ENCODE measurements around the gene F11R.
A peak's percentile ranks its signal among the peaks of the same experiment; 100 is the strongest.
"Not testable (repeated sequence)": the region's sequence is repeated elsewhere in the genome, so short reads cannot be mapped to it uniquely, and the experiment has no call there.

Gene F11R

DNA sequence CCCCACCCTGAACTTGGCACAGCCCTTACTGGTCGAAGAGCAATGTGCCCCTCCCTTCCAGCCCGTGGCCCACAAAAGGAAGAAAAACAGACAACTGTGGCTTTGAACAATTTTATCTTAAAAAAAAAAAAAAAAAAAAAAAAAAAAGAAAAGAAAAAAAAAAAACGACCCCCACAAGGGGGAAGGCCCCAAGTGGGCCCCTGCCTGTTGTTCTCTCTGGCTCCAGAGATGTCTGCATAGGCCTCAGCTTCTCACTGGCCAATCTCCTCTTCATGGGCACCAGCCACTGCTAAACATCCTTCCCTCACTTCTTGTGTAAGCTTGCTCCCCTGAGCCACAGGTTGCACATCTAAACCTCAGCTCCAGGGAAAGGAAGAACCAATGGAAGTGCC, 18.2 kb upstream of the F11R start:
- TF ChIP-seq POLR2AphosphoS5 (IDR thresholded peaks at IDR 0.05; ENCODE audit: low read depth, low read length) (no peak), TAF1 (IDR thresholded peaks at IDR 0.05; ENCODE audit: borderline replicate concordance, low read depth, low read length) (no peak), POLR2A (IDR thresholded peaks at IDR 0.05; ENCODE audit: low read depth, low read length) (no peak)
- FAIRE-seq, result no peak
- DNase-seq (ENCODE audit: insufficient read length), result no peak

DNA sequence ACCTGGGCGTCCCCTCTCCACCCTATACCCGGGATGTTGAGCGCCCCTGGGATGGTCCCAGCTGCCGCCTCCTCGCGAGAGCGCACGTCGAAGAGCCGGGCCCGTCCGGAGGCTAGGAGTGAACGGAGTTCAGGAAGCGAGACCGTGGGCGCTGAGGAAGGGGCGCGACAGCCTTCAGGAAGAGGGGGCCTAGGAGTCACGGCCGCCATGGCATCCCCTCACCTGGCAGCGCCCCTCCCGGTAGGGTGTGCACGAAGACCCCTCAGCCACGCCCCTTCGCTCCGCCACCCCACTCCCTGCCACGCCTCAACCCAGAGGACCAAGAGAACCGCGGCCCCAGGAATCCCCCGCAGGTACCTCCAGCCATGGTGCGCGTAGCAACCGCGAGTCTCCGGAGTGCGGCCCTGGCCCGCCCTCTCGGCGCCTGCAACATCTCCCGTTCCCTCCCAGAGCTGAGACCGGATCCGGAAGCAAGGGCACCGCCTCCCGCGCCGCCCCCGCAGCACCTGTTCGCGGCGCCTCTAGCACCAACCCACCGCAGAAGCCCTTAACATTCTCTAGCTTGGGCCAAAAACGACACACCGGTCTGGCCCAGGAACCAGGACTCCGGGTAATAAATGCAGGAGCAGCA, 17.7 kb upstream of the F11R start, which contains the start of gene TSTD1:
TSTD1 (minus strand) TSS at position 442 of the 631 bp plus-strand sequence; CDS start at position 367, 75 bp downstream.
- DNase-seq (ENCODE audit: insufficient read length) (peak; percentile 92), FAIRE-seq (peak; percentile 93)
- TF ChIP-seq POLR2AphosphoS5 (IDR thresholded peaks at IDR 0.05; ENCODE audit: low read depth, low read length), result peak; percentile 88
- no peak; the same call in 1 of the 2 replicates for TF ChIP-seq TAF1 (IDR thresholded peaks at IDR 0.05; ENCODE audit: borderline replicate concordance, low read depth, low read length)
- TF ChIP-seq POLR2A (IDR thresholded peaks at IDR 0.05; ENCODE audit: low read depth, low read length), result peak; percentile 81

DNA sequence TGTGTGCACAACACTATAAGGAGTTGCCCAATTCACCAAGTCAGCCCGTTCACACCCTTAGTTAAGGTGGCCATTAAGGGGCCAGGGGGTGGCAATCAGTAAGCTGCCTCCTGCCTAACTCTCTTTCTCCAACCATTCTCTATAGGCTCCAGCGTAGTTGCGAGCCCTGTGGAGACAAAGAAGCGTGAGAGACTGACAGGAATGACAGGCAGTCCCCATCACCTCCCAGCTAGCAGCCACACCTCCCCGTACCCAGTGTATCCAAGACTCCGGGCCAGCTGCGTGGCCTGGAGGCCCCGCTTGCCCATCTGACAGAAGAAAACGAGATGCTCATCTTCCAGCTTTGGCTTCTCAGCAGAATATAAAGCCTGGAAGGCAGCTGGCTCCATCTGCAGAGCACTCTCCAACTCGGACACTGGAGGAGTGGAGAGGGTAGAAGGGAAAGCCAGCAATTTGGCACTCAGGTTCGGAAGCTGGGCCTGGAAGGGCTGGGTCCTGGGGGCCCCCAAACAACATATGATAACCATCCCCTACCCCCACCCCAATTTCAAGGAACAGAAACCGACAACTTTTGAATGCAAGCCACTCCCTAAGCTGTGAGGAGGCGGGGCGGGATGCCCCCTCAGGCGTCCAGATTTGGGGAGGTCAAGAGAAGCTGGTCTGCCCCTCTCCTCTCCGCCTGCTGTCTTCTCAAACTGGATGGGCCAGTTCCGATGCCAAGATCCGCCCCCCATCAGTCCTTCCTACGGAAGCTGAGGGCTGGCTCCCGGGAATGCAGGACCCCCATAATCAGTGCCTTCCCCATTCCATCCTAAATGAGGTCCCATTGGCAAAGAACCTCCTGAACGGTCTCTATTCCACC, 16.9 kb upstream of the F11R start:
- TF ChIP-seq TAF1 (IDR thresholded peaks at IDR 0.05; ENCODE audit: borderline replicate concordance, low read depth, low read length) (no peak), POLR2A (IDR thresholded peaks at IDR 0.05; ENCODE audit: low read depth, low read length) (no peak), POLR2AphosphoS5 (IDR thresholded peaks at IDR 0.05; ENCODE audit: low read depth, low read length) (no peak)
- FAIRE-seq (no peak), DNase-seq (ENCODE audit: insufficient read length) (no peak)

DNA sequence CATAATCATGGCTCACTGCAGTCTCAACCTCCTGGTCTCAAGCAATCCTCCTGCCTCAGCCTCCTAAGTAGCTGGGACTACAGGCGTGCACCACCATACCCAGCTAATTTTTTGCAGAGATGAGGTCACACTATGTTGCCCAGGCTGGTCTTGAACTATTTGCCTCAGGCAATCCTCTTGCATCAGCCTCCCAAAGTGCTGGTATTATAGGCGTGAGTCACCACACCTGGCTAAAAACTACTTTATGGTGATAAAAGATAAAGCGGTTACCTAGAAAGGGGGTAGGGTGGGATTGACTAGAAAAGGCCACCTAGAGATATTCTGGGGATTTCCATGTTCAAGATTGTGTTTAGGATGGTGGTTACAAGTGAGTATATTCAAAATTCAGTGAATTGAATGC, 12.8 kb upstream of the F11R start:
- no peak for TF ChIP-seq POLR2AphosphoS5 (IDR thresholded peaks at IDR 0.05; ENCODE audit: low read depth, low read length)
- TF ChIP-seq TAF1 (IDR thresholded peaks at IDR 0.05; ENCODE audit: borderline replicate concordance, low read depth, low read length), result no peak
- TF ChIP-seq POLR2A (IDR thresholded peaks at IDR 0.05; ENCODE audit: low read depth, low read length), result no peak
- FAIRE-seq (peak; percentile 42), DNase-seq (ENCODE audit: insufficient read length) (no peak)

DNA sequence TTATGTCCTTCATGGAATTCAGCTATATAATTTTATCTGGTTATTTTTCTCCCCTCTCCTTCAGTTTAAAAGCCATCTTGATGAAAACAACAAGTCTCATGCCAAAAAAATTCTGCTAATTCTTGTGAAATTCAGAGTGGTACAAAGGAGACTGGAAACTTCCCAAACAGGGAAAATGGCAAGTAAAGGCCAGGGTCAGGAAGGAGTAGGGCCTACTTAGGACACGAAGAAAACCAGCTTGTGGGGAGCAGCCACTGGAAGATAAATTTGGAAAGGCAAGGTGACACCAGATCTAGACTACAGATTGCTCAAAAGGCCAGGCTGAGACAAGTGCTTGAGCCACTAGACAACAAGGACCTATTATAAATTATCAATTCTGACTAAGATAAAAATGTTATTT, 11.5 kb upstream of the F11R start:
- FAIRE-seq (no peak), DNase-seq (ENCODE audit: insufficient read length) (no peak)
- TF ChIP-seq POLR2A (IDR thresholded peaks at IDR 0.05; ENCODE audit: low read depth, low read length), result no peak
- no peak for TF ChIP-seq TAF1 (IDR thresholded peaks at IDR 0.05; ENCODE audit: borderline replicate concordance, low read depth, low read length)

DNA sequence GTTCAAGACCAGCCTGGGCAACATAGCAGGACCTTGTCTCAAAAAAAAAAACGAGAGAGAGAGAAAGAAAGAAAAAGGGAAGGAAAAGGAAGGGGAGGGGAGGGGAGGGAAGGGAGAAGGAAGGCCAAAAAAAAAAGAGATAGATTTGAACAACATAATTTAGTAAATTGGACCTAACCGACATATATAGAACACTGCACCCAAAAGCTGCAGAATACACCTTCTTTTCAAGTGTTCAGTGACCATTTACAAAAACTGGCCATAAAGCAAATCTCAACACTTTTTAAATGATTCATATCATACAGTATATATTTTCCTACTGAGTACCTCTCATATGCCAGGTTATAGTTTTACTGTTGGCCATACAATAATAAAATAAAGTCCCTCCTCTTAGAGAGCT, 10.9 kb upstream of the F11R start:
- no peak for TF ChIP-seq POLR2AphosphoS5 (IDR thresholded peaks at IDR 0.05; ENCODE audit: low read depth, low read length)
- TF ChIP-seq POLR2A (IDR thresholded peaks at IDR 0.05; ENCODE audit: low read depth, low read length), result no peak
- TF ChIP-seq TAF1 (IDR thresholded peaks at IDR 0.05; ENCODE audit: borderline replicate concordance, low read depth, low read length), result no peak
- DNase-seq (ENCODE audit: insufficient read length) (no peak), FAIRE-seq (peak; percentile 64)

DNA sequence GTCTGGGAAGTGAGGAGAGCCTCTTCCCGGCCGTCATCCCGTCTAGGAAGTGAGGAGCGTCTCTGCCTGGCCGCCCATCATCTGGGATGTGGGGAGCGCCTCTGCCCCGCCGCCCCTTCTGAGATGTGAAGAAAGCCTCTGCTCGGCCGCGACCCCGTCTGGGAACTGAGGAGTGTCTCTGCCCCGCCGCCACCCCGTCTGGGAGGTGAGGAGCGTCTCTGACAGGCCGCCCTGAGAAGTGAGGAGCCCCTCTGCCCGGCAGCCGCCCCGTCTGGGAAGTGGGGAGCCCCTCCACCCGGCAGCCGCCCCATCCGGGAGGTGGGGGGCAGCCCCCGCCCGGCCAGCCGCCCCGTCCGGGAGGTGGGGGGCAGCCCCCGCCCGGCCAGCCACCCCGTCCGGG, 8.5 kb upstream of the F11R start:
- FAIRE-seq, result not testable (repeated sequence)

DNA sequence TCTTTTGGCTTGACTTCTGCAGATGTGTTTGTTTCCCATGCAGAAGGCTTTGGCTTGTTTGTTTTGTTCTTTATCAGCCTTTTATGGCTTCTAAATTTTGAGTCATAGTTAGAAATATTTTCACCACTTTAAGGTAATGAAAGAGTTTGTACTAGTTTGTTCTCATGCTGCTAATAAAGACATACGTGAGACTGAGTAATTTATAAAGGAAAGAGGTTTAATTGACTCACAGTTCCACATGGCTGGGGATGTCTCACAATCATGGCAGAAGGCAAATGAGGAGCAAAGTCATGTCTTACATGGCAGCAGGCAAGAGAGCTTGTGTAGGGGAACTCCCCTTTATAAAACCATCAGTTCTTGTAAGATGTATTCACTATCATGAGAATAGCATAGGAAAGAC, 6.0 kb upstream of the F11R start:
- not testable (repeated sequence) for FAIRE-seq; DNase-seq (ENCODE audit: insufficient read length)

More for the DNA sequence above, 8.5 kb upstream of the F11R start:
- not testable (repeated sequence) for DNase-seq (ENCODE audit: insufficient read length)

DNA sequence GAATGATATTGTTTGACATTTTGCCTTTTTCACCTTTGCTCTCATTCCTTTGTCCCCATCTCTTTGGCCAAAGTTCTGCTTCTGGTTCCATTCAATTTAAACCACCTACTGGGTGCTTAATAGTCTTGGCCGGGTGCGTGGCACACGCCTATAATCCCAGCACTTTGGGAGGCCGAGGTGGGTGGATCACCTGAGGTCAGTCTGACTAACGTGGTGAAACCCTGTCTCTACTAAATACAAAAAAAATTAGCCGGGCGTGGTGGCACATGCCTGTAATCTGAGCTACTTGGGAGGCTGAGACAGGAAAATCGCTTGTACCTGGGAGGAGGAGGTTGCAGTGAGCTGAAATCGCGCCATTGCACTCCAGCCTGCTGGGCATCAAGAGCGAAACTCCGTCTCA, 1.5 kb upstream of the F11R start:
- DNase-seq (ENCODE audit: insufficient read length); FAIRE-seq: not testable (repeated sequence)

DNA sequence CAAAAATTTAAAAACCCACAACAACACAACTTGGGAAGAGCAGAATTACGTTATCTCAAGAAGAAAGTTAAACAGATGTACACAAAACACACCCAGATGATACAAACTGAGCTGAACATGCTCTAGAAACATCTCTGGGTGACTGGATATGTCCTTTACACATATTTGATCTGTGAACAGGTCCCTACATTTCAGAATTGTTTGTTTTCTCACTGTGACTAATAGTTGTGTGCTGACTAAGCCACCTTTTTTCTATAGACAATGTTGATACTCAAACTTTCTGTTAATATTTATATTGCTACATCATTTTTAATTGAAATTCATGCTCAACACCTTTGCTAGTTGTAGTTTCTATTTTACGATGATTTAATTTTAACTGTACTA, 1.0 kb upstream of the F11R start:
- DNase-seq (ENCODE audit: insufficient read length), result no peak
- no peak for TF ChIP-seq POLR2AphosphoS5 (IDR thresholded peaks at IDR 0.05; ENCODE audit: low read depth, low read length)
- no peak for TF ChIP-seq TAF1 (IDR thresholded peaks at IDR 0.05; ENCODE audit: borderline replicate concordance, low read depth, low read length)
- TF ChIP-seq POLR2A (IDR thresholded peaks at IDR 0.05; ENCODE audit: low read depth, low read length), result no peak
- no peak for FAIRE-seq

DNA sequence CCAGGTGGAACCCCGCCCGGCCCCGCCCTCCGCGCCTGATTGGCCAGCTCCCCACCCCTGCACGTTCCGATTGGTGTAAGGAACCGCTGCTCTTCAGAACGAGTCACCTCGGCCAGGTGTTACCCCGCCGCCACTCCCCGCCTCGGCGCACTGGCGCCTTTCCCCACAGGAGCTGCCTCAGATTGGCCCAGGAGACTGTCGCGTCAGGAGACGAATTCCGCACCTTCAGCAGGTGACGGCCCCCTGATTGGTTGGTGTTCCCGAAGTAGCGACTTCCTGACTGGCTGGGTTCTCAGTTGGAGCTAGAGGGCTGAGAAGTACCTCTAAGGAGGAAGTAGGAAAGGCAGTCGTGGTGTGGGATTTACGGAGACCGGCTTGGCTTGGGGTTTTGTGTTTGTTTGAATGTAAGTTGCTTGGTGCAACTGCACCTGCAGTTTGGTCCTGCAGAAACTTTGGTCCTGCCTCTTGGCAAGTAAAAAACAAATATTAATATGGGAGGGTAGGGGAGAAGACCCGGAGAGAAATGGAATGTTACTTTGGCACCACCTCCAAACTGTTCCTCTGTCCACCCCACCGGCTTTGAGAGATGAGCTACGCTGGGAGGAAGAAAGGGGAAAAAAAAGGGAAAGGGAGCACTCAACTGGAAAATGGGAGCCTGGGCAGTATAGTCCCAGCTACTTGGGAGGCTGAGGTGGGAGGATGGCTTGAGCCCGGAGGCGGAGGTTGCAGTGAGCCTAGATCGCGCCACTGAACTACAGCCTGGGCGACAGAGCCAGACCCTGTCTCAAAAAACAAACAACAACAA, 415 bp upstream of the F11R start:
- no peak for TF ChIP-seq TAF1 (IDR thresholded peaks at IDR 0.05; ENCODE audit: borderline replicate concordance, low read depth, low read length)
- peak; percentile 69; the same call in 1 of the 2 replicates for TF ChIP-seq POLR2A (IDR thresholded peaks at IDR 0.05; ENCODE audit: low read depth, low read length)
- TF ChIP-seq POLR2AphosphoS5 (IDR thresholded peaks at IDR 0.05; ENCODE audit: low read depth, low read length), result no peak
- FAIRE-seq (peak; percentile 87), DNase-seq (ENCODE audit: insufficient read length) (peak; percentile 97)

Data from GM12892 (cell line).